ENCODE measurements around the gene ADRB1.

Gene ADRB1

GRCh38 chr10:114078346-114078745 lies 34.7 kb downstream of the ADRB1 start:
- no peak for DNase-seq (ENCODE audit: low read depth, low spot score)
- TF ChIP-seq SUZ12 (IDR thresholded peaks at IDR 0.05; ENCODE audit: extremely low read depth, insufficient read depth, insufficient read length) (no peak), YY1 (IDR thresholded peaks at IDR 0.05; ENCODE audit: insufficient read depth, insufficient read length) (no peak), ZNF274 (IDR thresholded peaks at IDR 0.05; ENCODE audit: low read depth, low read length) (no peak)
- no peak overlapping the region for H3K4me3 ChIP-seq (ENCODE audit: insufficient read length, low read depth)
- no peaks in the 10 kb centered on the region for H3K4me1 ChIP-seq (ENCODE audit: insufficient read depth, insufficient read length)
- H3K36me3 ChIP-seq (ENCODE audit: insufficient read depth, insufficient read length, low read length) = no peaks in the 10 kb centered on the region
- H3K9ac ChIP-seq (ENCODE audit: insufficient read length, low read depth) = no peak overlapping the region
- no peaks in the 10 kb centered on the region for H3K27me3 ChIP-seq (ENCODE audit: insufficient read depth, insufficient read length)
- no peaks in the 10 kb centered on the region; the same call in 1 of the 2 replicates for H3K9me3 ChIP-seq (ENCODE audit: insufficient read depth, low read length)

- no peaks in the 10 kb centered on the region; the same call in 1 of the 2 replicates for H3K9me3 ChIP-seq (ENCODE audit: insufficient read depth, low read length)
- H3K4me3 ChIP-seq (ENCODE audit: insufficient read length, low read depth) = no peak overlapping the region
- H3K4me1 ChIP-seq (ENCODE audit: insufficient read depth, insufficient read length) = no peaks in the 10 kb centered on the region
- no peak for DNase-seq (ENCODE audit: low read depth, low spot score)
- TF ChIP-seq ZNF274 (IDR thresholded peaks at IDR 0.05; ENCODE audit: low read depth, low read length) = no peak
- no peak for TF ChIP-seq SUZ12 (IDR thresholded peaks at IDR 0.05; ENCODE audit: extremely low read depth, insufficient read depth, insufficient read length)
- TF ChIP-seq YY1 (IDR thresholded peaks at IDR 0.05; ENCODE audit: insufficient read depth, insufficient read length) = no peak
- H3K9ac ChIP-seq (ENCODE audit: insufficient read length, low read depth) = no peak overlapping the region
- no peaks in the 10 kb centered on the region for H3K36me3 ChIP-seq (ENCODE audit: insufficient read depth, insufficient read length, low read length)
- no peaks in the 10 kb centered on the region for H3K27me3 ChIP-seq (ENCODE audit: insufficient read depth, insufficient read length)
These were observed 35.8 kb downstream of the ADRB1 start for GRCh38 chr10:114079421-114079820.

DNA sequence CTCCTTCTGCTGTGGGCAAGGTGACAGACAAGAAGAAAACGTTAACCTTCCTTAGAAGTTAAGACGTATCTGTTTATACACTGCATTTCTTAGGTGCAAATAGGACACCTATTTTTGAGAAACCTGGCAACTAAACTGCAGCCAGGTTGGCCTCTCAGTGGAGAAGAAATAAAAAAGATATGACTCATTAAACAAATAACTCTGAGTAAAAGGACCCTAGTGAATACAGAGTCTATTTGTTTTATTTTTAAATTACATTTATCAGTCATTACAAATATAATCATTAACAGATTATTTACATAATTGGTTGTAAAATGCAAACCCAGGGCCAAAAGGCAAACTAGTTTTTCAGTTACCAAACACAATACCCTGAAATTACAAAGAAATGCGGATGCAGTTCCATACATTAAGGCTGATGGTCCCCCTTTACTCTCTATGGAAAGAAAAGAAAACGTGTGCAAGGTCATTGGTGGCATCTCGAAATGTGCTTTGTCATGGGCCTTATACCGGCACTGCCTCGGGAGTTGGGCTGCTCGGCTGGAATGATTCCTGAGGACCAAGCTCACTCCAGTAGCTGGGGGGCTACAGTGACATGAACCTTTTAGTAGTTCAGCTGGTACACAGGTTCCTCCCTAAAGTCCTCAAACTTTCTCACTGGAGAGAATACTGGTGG lies 38.4 kb downstream of the ADRB1 start:
- H3K4me3 ChIP-seq (ENCODE audit: insufficient read length, low read depth) = no peak overlapping the region
- H3K27me3 ChIP-seq (ENCODE audit: insufficient read depth, insufficient read length) = no peaks in the 10 kb centered on the region
- no peaks in the 10 kb centered on the region for H3K36me3 ChIP-seq (ENCODE audit: insufficient read depth, insufficient read length, low read length)
- TF ChIP-seq YY1 (IDR thresholded peaks at IDR 0.05; ENCODE audit: insufficient read depth, insufficient read length) (no peak), ZNF274 (IDR thresholded peaks at IDR 0.05; ENCODE audit: low read depth, low read length) (no peak), SUZ12 (IDR thresholded peaks at IDR 0.05; ENCODE audit: extremely low read depth, insufficient read depth, insufficient read length) (no peak)
- H3K9me3 ChIP-seq (ENCODE audit: insufficient read depth, low read length) = no peaks in the 10 kb centered on the region; the same call in 1 of the 2 replicates
- H3K9ac ChIP-seq (ENCODE audit: insufficient read length, low read depth) = no peak overlapping the region
- no peak for DNase-seq (ENCODE audit: low read depth, low spot score)
- H3K4me1 ChIP-seq (ENCODE audit: insufficient read depth, insufficient read length) = no peaks in the 10 kb centered on the region

GRCh38 chr10:114083040-114083439 lies 39.4 kb downstream of the ADRB1 start:
- no peaks in the 10 kb centered on the region; the same call in 1 of the 2 replicates for H3K9me3 ChIP-seq (ENCODE audit: insufficient read depth, low read length)
- H3K4me3 ChIP-seq (ENCODE audit: insufficient read length, low read depth) = no peak overlapping the region
- no peaks in the 10 kb centered on the region for H3K4me1 ChIP-seq (ENCODE audit: insufficient read depth, insufficient read length)
- no peaks in the 10 kb centered on the region for H3K36me3 ChIP-seq (ENCODE audit: insufficient read depth, insufficient read length, low read length)
- no peak for DNase-seq (ENCODE audit: low read depth, low spot score)
- no peaks in the 10 kb centered on the region for H3K27me3 ChIP-seq (ENCODE audit: insufficient read depth, insufficient read length)
- TF ChIP-seq YY1 (IDR thresholded peaks at IDR 0.05; ENCODE audit: insufficient read depth, insufficient read length) (no peak), ZNF274 (IDR thresholded peaks at IDR 0.05; ENCODE audit: low read depth, low read length) (no peak), SUZ12 (IDR thresholded peaks at IDR 0.05; ENCODE audit: extremely low read depth, insufficient read depth, insufficient read length) (no peak)
- H3K9ac ChIP-seq (ENCODE audit: insufficient read length, low read depth) = no peak overlapping the region

DNA sequence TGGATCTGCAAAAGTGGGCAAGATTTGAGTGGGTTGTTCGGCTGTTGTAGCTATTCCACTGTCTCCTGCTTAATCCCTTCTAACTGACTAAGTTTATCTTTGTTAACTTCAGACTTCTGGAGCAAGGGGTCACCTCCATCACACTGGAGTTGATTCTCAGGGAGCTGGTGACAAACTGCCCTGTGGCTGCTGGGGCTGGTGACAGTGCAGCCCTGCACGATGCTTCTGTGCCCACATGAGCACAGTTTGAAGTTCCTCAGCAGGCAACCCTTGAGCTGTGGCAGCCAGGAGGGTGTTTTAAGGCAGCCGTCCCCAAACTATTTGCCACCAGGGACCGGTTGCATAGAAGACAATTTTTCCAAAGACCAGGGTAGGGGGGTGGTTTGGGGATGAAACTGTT lies 40.5 kb downstream of the ADRB1 start:
- no peak for DNase-seq (ENCODE audit: low read depth, low spot score)
- TF ChIP-seq SUZ12 (IDR thresholded peaks at IDR 0.05; ENCODE audit: extremely low read depth, insufficient read depth, insufficient read length) = no peak
- TF ChIP-seq ZNF274 (IDR thresholded peaks at IDR 0.05; ENCODE audit: low read depth, low read length) = no peak
- no peak for TF ChIP-seq YY1 (IDR thresholded peaks at IDR 0.05; ENCODE audit: insufficient read depth, insufficient read length)
- Histone ChIP-seq H3K27me3 (ENCODE audit: insufficient read depth, insufficient read length) (no peaks in the 10 kb centered on the region), H3K9ac (ENCODE audit: insufficient read length, low read depth) (no peak overlapping the region), H3K36me3 (ENCODE audit: insufficient read depth, insufficient read length, low read length) (no peaks in the 10 kb centered on the region), H3K4me3 (ENCODE audit: insufficient read length, low read depth) (no peak overlapping the region), H3K4me1 (ENCODE audit: insufficient read depth, insufficient read length) (no peaks in the 10 kb centered on the region), H3K9me3 (ENCODE audit: insufficient read depth, low read length) (no peaks in the 10 kb centered on the region; the same call in 1 of the 2 replicates)

- TF ChIP-seq YY1 (IDR thresholded peaks at IDR 0.05; ENCODE audit: insufficient read depth, insufficient read length) (no peak), ZNF274 (IDR thresholded peaks at IDR 0.05; ENCODE audit: low read depth, low read length) (no peak), SUZ12 (IDR thresholded peaks at IDR 0.05; ENCODE audit: extremely low read depth, insufficient read depth, insufficient read length) (no peak)
- Histone ChIP-seq H3K4me1 (ENCODE audit: insufficient read depth, insufficient read length) (no peaks in the 10 kb centered on the region), H3K36me3 (ENCODE audit: insufficient read depth, insufficient read length, low read length) (no peaks in the 10 kb centered on the region), H3K9ac (ENCODE audit: insufficient read length, low read depth) (no peak overlapping the region), H3K4me3 (ENCODE audit: insufficient read length, low read depth) (no peak overlapping the region), H3K9me3 (ENCODE audit: insufficient read depth, low read length) (no peaks in the 10 kb centered on the region; the same call in 1 of the 2 replicates), H3K27me3 (ENCODE audit: insufficient read depth, insufficient read length) (no peaks in the 10 kb centered on the region)
- no peak for DNase-seq (ENCODE audit: low read depth, low spot score)
These were observed 43.6 kb downstream of the ADRB1 start for GRCh38 chr10:114087255-114087654.

DNA sequence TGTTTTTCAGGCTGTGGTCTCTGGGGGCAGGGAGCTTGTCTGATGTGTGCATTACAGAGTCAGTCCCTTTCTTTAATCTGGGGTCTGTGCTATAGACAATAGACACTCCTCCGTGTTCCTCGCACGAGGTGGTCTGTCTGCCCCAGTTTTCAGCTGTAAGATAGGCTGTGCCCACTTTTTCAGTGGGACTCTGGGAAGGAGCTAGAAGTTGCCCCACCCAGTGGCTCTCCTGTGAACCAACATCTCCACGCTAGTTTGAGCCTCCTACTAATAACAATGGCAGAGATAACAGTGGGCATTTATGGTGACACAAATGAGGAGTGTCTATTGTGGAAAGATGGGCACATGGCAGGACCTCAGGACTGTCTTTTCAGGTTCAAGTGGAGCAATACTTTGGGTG lies 44.0 kb downstream of the ADRB1 start:
- no peak overlapping the region for H3K4me3 ChIP-seq (ENCODE audit: insufficient read length, low read depth)
- H3K9ac ChIP-seq (ENCODE audit: insufficient read length, low read depth) = no peak overlapping the region
- H3K36me3 ChIP-seq (ENCODE audit: insufficient read depth, insufficient read length, low read length) = no peaks in the 10 kb centered on the region
- no peaks in the 10 kb centered on the region; the same call in 1 of the 2 replicates for H3K9me3 ChIP-seq (ENCODE audit: insufficient read depth, low read length)
- H3K4me1 ChIP-seq (ENCODE audit: insufficient read depth, insufficient read length) = no peaks in the 10 kb centered on the region
- TF ChIP-seq YY1 (IDR thresholded peaks at IDR 0.05; ENCODE audit: insufficient read depth, insufficient read length) = no peak
- TF ChIP-seq SUZ12 (IDR thresholded peaks at IDR 0.05; ENCODE audit: extremely low read depth, insufficient read depth, insufficient read length) = no peak
- no peaks in the 10 kb centered on the region for H3K27me3 ChIP-seq (ENCODE audit: insufficient read depth, insufficient read length)
- DNase-seq (ENCODE audit: low read depth, low spot score) = no peak

Data from NT2/D1 (cell line).